ENCODE data around the gene SOX6.

The SOX6 gene

DNA sequence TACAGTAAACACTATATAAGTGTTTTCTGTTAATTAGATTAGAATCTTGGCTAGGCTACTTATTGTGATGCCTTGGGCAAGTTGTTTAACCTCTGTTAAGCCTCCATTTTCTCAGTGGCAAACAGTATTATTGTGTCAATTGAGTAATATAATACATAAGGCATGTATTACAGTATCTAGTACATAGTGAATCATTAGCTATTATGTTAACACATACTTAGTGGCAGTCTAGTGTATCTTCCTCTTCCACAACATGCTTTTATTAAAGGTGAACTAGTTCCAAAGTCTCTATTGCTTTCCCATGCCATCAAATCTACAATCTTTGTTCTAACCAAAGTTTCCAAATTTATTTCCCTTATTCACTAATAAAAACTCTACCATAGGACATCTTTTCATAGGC is 200.9 kb downstream of the SOX6 start:
- Histone ChIP-seq H4K20me1 (ENCODE audit: control insufficient read depth, insufficient read depth, low read depth, low read length) (no peaks in the 10 kb centered on the region), H3K36me3 (ENCODE audit: control insufficient read depth, low read length) (no peaks in the 10 kb centered on the region), H3K4me3 (ENCODE audit: low read length) (no peak overlapping the region), H3K9me2 (replicated peaks; ENCODE audit: control insufficient read depth, low read length) (no peaks in the 10 kb centered on the region), H3K4me2 (ENCODE audit: low read length) (no peak overlapping the region), H3K9me3 (ENCODE audit: control insufficient read depth, insufficient read depth, low read length) (no peaks in the 10 kb centered on the region), H3K4me1 (ENCODE audit: control insufficient read depth, low read length) (no peaks in the 10 kb centered on the region), H3K27ac (ENCODE audit: low read depth, low read length) (no peak overlapping the region), H3K79me2 (ENCODE audit: control insufficient read depth, low read length) (no peaks in the 10 kb centered on the region), H3K27me3 (ENCODE audit: control insufficient read depth, low read length) (no peaks in the 10 kb centered on the region), H3F3A (ENCODE audit: control insufficient read depth, insufficient read depth) (no peaks in the 10 kb centered on the region)
- TF ChIP-seq, protein P1, sequence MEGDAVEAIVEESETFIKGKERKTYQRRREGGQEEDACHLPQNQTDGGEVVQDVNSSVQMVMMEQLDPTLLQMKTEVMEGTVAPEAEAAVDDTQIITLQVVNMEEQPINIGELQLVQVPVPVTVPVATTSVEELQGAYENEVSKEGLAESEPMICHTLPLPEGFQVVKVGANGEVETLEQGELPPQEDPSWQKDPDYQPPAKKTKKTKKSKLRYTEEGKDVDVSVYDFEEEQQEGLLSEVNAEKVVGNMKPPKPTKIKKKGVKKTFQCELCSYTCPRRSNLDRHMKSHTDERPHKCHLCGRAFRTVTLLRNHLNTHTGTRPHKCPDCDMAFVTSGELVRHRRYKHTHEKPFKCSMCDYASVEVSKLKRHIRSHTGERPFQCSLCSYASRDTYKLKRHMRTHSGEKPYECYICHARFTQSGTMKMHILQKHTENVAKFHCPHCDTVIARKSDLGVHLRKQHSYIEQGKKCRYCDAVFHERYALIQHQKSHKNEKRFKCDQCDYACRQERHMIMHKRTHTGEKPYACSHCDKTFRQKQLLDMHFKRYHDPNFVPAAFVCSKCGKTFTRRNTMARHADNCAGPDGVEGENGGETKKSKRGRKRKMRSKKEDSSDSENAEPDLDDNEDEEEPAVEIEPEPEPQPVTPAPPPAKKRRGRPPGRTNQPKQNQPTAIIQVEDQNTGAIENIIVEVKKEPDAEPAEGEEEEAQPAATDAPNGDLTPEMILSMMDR (IDR thresholded peaks at IDR 0.05; ENCODE audit: low read depth, low read length, poor library complexity, severe bottlenecking), result no peak
- TF ChIP-seq EZH2phosphoT487 (IDR thresholded peaks at IDR 0.05; ENCODE audit: borderline replicate concordance, low read length), result no peak

DNA sequence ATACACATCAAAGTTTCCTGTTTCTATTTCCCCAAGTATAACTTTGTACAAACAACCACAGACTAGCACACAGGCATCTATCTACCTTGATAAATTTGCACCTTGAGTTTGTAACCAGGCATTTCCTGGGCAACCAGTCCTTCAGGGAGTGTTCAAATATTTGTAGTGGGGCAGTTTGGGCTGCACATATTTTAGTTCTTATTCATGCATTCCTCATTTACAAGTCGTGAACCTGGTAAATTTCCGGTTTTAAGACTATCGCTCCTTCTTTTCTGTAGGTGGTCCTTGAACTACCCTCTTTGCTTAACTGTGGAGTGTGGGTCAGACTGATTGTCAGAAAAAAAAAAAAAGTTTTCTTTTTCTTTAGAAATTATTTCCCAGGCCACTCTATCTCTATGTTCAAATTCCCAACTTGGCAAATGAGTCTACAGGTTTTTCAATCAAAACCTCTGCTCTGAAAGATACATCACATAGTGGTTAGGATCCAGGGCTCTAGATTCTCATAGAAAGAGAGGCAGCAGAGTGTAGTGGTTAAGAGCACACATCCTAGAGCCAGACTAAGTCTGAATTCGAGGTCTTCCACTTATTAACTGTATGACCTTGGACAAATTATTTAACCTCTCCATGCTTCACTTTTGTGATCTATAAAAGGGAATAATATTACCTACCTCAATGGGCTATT is 201.5 kb downstream of the SOX6 start:
- Histone ChIP-seq H3K4me2 (ENCODE audit: low read length) (no peak overlapping the region), H4K20me1 (ENCODE audit: control insufficient read depth, insufficient read depth, low read depth, low read length) (no peaks in the 10 kb centered on the region), H3K4me1 (ENCODE audit: control insufficient read depth, low read length) (no peaks in the 10 kb centered on the region), H3F3A (ENCODE audit: control insufficient read depth, insufficient read depth) (no peaks in the 10 kb centered on the region), H3K27ac (ENCODE audit: low read depth, low read length) (no peak overlapping the region), H3K27me3 (ENCODE audit: control insufficient read depth, low read length) (no peaks in the 10 kb centered on the region), H3K79me2 (ENCODE audit: control insufficient read depth, low read length) (no peaks in the 10 kb centered on the region), H3K9me2 (replicated peaks; ENCODE audit: control insufficient read depth, low read length) (no peaks in the 10 kb centered on the region), H3K36me3 (ENCODE audit: control insufficient read depth, low read length) (no peaks in the 10 kb centered on the region), H3K9me3 (ENCODE audit: control insufficient read depth, insufficient read depth, low read length) (no peaks in the 10 kb centered on the region), H3K4me3 (ENCODE audit: low read length) (no peak overlapping the region)
- TF ChIP-seq, protein P1 (IDR thresholded peaks at IDR 0.05; ENCODE audit: low read depth, low read length, poor library complexity, severe bottlenecking), result no peak
- TF ChIP-seq EZH2phosphoT487 (IDR thresholded peaks at IDR 0.05; ENCODE audit: borderline replicate concordance, low read length), result no peak

DNA sequence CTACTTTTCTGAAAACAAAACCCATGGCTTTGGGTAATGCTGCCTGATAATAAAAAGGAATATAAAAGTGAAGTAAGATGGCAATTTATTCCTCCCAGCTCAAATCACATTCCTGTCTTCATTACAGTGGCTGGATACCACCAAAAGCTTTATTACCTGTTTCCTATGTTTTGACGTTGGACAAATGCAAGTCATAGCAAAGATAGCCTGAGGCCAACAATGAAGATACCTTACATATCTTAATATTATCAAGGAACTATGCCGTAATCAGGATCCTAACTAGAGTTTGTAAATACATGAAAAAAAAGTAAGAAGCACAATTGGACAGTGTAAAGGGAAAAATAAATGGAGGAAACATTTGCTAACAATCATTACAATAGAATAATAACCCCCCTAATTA is 202.4 kb downstream of the SOX6 start:
- Histone ChIP-seq H3K4me1 (ENCODE audit: control insufficient read depth, low read length) (no peaks in the 10 kb centered on the region), H3K9me2 (replicated peaks; ENCODE audit: control insufficient read depth, low read length) (no peaks in the 10 kb centered on the region), H3K4me3 (ENCODE audit: low read length) (no peak overlapping the region), H3K27me3 (ENCODE audit: control insufficient read depth, low read length) (no peaks in the 10 kb centered on the region), H3K79me2 (ENCODE audit: control insufficient read depth, low read length) (no peaks in the 10 kb centered on the region), H3K27ac (ENCODE audit: low read depth, low read length) (no peak overlapping the region), H3F3A (ENCODE audit: control insufficient read depth, insufficient read depth) (no peaks in the 10 kb centered on the region), H3K36me3 (ENCODE audit: control insufficient read depth, low read length) (no peaks in the 10 kb centered on the region), H3K9me3 (ENCODE audit: control insufficient read depth, insufficient read depth, low read length) (no peaks in the 10 kb centered on the region), H3K4me2 (ENCODE audit: low read length) (no peak overlapping the region), H4K20me1 (ENCODE audit: control insufficient read depth, insufficient read depth, low read depth, low read length) (no peaks in the 10 kb centered on the region)
- TF ChIP-seq, protein P1 (IDR thresholded peaks at IDR 0.05; ENCODE audit: low read depth, low read length, poor library complexity, severe bottlenecking), result no peak
- TF ChIP-seq EZH2phosphoT487 (IDR thresholded peaks at IDR 0.05; ENCODE audit: borderline replicate concordance, low read length), result no peak
